Right lobe of liver (tissue), 6 donors: ENCODE results near the gene ITGAE. TPM values are rescaled to one million over a fixed set of nuclear protein-coding genes. Genes with fewer than 3 reads are reported as not detected.

Experiments used
- ATAC-seq, 4 donors: fragments of 200-7000 bp; cut with Tn5 transposase; one replicate each; pipeline ENCODE4 v1.9.1; 2020; ENCODE audit warnings: mild to moderate bottlenecking in 4 of 4, moderate library complexity in 4 of 4
- DNase-seq, 3 donors: peaks; one replicate each; pipeline ENCODE4 v3.0.0-alpha.2; 2020
- H3K27ac ChIP-seq, 3 donors: fragments of 200-600 bp; one replicate each; pipeline ENCODE4 v1.8.0; 2022
- H3K27me3 ChIP-seq, 2 donors: fragments of 200-600 bp; one replicate each; pipeline ENCODE4 v1.8.0; 2022
- H3K36me3 ChIP-seq, 4 donors: fragments of 200-600 bp; sonication (generic) in 1 of 4; one replicate each; pipeline versions ENCODE4 v1.5.1 to v1.8.0; 2017 to 2022; ENCODE audit warnings: control low read depth in 1 of 4
- H3K4me1 ChIP-seq, 4 donors: fragments of 200-600 bp; sonication (generic) in 1 of 4; one replicate each; pipeline versions ENCODE4 v1.5.1 to v1.8.0; 2017 to 2022; ENCODE audit warnings: control low read depth in 1 of 4
- H3K4me3 ChIP-seq, 3 donors: fragments of 200-600 bp; one replicate each; pipeline ENCODE4 v1.8.0; 2022
- H3K9me3 ChIP-seq, 4 donors: fragments of 200-600 bp; sonication (generic) in 1 of 4; one replicate each; pipeline versions ENCODE4 v1.5.1 to v1.8.0; 2017 to 2022; ENCODE audit warnings: control low read depth in 1 of 4
- POLR2A ChIP-seq: fragments of 450-650 bp; IDR thresholded peaks from one replicate; pipeline ENCODE4 v1.6.1; 2017; ENCODE audit warnings: antibody characterized with exemption, mild to moderate bottlenecking
- WGBS: methylation state at CpG from one replicate; pipeline ENCODE4 v1.1.6; 2018; ENCODE audit warnings: low coverage, low lambda C conversion rate; ENCODE audit not compliant: insufficient coverage; ENCODE audit errors: missing lambda C conversion rate; 5-methylcytosine and 5-hydroxymethylcytosine counted together
- intact Hi-C, 2 donors: fragments of 100-400 bp; cut with DNase I; formaldehyde crosslinking; loops; one replicate each; pipeline versions ENCODE4 v1.11.2 to v1.14.1; 2022
- total RNA-seq, 6 experiments: library from RNA; depleted of rRNA in 2 of 6; stranded (reverse); fragments of >200 nt in 2 of 6; fragmentation: NEBNext Ultra II Directional in 3 of 6; extraction: Animal tissue kit (Norgen Biotek cat#: 25700) in 3 of 6; gene quantifications; one replicate each; pipeline versions ENCODE4 v1.1.0 to v1.2.4, GENCODE V29; 2016 to 2023
- TF ChIP-seq, protein P1 (sequence below), 4 donors: fragments of 200-600 bp in 3 of 4; fragments of 450-650 bp in 1 of 4; IDR thresholded peaks; one replicate each; pipeline versions ENCODE4 v1.5.1 to v1.8.0; 2016 to 2022; ENCODE audit warnings: antibody characterized with exemption in 4 of 4, mild to moderate bottlenecking in 2 of 4
- donor health status: DM: no; HTN: yes; CAD: no.
- donor health status: DM: no; HTN: no; CAD: no.
- donor health status: DM: no; HTN: no; CAD: no.
- donor health status: DM: no; HTN: yes; CAD: no.
- donor health status: DM: no; HTN: yes; CAD: no.

The ITGAE gene
- total RNA-seq, 6 experiments from 2014 or later = 5.4 to 7.7 (median 5.8) TPM

DNA sequence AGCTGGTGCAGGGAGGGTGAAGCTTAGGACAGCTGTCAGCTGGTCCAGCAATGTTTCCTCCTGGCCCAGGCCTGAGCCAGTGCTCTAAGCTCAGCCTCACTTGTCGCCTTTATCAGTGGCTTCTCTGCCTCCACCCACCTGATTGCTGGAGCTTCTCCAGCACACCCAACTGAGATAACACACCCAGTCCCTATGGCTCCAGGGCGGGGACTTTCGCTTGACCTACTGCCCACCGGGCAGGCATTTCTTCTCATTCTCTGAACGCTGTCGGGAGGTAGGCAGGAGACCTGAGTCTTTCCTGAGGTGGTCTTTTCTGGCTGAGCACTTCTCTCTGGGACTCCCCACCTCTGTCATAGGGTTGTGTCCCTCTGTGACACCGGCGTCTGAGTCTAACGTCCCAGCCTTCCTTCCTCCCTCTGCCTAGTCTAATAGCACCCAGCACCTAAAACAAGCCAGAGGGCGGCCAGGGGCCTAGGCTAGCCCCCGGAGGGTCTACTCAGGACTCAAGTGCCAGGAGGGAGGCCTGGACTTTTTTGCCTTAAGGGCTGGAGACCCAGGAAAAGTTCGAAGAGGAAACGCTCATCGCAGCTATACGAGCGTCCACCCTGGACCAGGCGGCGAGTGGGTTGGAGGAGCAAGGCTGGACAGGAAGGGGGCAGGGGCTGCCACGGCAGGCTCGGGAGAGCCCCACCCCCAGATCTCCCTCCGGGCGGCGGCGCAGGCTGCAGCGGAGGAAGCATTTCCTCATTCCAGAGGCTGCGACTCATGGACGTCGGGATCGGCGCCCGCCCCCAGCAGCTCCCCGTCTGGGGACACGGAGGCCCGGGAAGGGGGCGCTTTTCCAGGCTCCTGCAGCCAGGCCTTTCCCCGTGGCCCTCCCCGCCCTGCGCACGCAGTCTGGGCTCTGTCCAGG lies 133.4 kb downstream of the ITGAE start:
- no peaks in the 10 kb centered on the region for H3K9me3 ChIP-seq
- ATAC-seq = peak; percentile 61 to 78 (median 70)
- no peak for TF ChIP-seq POLR2A
- TF ChIP-seq, protein P1, sequence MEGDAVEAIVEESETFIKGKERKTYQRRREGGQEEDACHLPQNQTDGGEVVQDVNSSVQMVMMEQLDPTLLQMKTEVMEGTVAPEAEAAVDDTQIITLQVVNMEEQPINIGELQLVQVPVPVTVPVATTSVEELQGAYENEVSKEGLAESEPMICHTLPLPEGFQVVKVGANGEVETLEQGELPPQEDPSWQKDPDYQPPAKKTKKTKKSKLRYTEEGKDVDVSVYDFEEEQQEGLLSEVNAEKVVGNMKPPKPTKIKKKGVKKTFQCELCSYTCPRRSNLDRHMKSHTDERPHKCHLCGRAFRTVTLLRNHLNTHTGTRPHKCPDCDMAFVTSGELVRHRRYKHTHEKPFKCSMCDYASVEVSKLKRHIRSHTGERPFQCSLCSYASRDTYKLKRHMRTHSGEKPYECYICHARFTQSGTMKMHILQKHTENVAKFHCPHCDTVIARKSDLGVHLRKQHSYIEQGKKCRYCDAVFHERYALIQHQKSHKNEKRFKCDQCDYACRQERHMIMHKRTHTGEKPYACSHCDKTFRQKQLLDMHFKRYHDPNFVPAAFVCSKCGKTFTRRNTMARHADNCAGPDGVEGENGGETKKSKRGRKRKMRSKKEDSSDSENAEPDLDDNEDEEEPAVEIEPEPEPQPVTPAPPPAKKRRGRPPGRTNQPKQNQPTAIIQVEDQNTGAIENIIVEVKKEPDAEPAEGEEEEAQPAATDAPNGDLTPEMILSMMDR (IDR thresholded peaks at IDR 0.05) = no peak
- intact Hi-C loops = no loop called here
- no peaks in the 10 kb centered on the region for H3K36me3 ChIP-seq
- peak overlapping the region; percentile 91 to 97 (median 92) for H3K4me3 ChIP-seq
- peak; percentile 84 to 90 (median 85) for DNase-seq
- 7% methylated on average over 11 of the region's 39 CpGs for WGBS
- H3K4me1 ChIP-seq = peaks cover 0 to 17% (median 1%) of the 10 kb centered on the region in 4 donors
- H3K27ac ChIP-seq = peak overlapping the region; percentile 80 to 92 (median 81)
- H3K27me3 ChIP-seq = no peaks in the 10 kb centered on the region

DNA sequence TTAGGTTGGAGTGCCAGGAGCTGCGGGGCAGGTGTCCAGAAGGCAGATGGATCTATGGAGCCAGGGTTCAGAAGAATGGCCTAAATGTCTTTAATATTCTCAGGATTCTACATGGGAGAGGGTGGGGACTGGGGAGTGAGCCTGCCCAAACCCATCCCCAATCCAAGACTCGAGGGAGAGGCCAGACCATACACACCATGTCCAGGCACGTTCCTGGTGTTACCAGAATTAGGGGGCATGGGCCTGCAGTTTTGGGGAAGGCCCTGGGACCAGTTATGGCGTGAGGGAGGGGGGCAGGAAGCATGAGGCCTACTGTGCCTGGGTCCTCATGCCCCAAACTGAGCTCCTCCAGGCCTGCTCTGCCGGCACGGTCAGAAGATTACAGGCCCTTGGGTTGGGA lies 134.5 kb downstream of the ITGAE start:
- no peak overlapping the region for H3K27ac ChIP-seq

DNA sequence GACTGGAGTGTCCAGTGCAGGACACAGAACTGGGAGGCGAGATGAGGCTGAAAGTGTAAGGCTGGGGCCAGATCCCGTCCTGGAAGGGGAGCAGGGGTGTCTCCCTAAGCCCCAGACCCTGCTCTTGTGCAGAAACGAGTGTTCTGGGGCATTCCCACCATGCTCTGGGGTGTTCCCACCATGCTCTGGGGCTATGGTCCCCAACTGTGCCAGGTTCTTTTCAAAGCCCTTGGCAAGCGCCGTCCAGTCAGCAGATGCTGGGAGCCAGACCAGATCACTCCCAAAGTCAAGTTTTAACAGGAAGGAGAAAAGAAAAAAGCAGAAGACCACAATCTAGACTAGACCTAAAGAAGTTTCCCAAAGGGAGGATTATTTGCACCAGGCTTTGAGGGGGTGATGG lies 135.2 kb downstream of the ITGAE start:
- 60% methylated on average over 1 of the region's 5 CpGs for WGBS
- no peak overlapping the region for H3K4me3 ChIP-seq
- H3K9me3 ChIP-seq = no peaks in the 10 kb centered on the region
- H3K4me1 ChIP-seq = peaks cover 0 to 30% (median 6%) of the 10 kb centered on the region in 4 donors
- H3K27me3 ChIP-seq = no peaks in the 10 kb centered on the region
- intact Hi-C loops = no loop called here
- H3K27ac ChIP-seq = no peak overlapping the region
- TF ChIP-seq, protein P1 (IDR thresholded peaks at IDR 0.05) = no peak
- TF ChIP-seq POLR2A = no peak
- peak in 1 of 3 donors; percentile 17 for DNase-seq
- no peaks in the 10 kb centered on the region for H3K36me3 ChIP-seq
- ATAC-seq = no peak

More for the DNA sequence above, 134.5 kb downstream of the ITGAE start:
- TF ChIP-seq, protein P1 (IDR thresholded peaks at IDR 0.05) = no peak
- TF ChIP-seq POLR2A = no peak
- H3K4me3 ChIP-seq = no peak overlapping the region
- ATAC-seq (no peak), DNase-seq (peak in 1 of 3 donors; percentile 22)
- WGBS = 90% methylated on average over 1 of the region's 6 CpGs
- H3K27me3 ChIP-seq = no peaks in the 10 kb centered on the region
- H3K9me3 ChIP-seq = no peaks in the 10 kb centered on the region
- intact Hi-C loops = no loop called here
- peaks cover 0 to 24% (median 4%) of the 10 kb centered on the region in 4 donors for H3K4me1 ChIP-seq
- H3K36me3 ChIP-seq = no peaks in the 10 kb centered on the region

Other genes starting within 250 kb of the ITGAE start
- 1 to 10 TPM in 1 of 6 experiments, under 1 TPM in 4, not detected in 1; 0.12 to 2.1 (median 0.37) TPM for gene TRPV3, start 243.4 kb downstream of the ITGAE start, total RNA-seq
- 10 to 100 TPM in 1 of 6 experiments, 1 to 10 TPM in 5; 3.1 to 12.0 (median 6.4) TPM for gene TRPV1, start 191.8 kb downstream of the ITGAE start, total RNA-seq
- gene SHPK, start 164.9 kb downstream of the ITGAE start, total RNA-seq = 10 to 100 TPM; 13.5 to 26.1 (median 22.8) TPM
- 10 to 100 TPM in 2 of 6 experiments, 1 to 10 TPM in 4; 6.7 to 30.3 (median 9.4) TPM for gene CTNS, start 164.4 kb downstream of the ITGAE start, total RNA-seq
- gene TAX1BP3, start 132.6 kb downstream of the ITGAE start, total RNA-seq = 10 to 100 TPM in 4 of 6 experiments, 1 to 10 TPM in 2; 8.1 to 60.9 (median 34.7) TPM
- 10 to 100 TPM; 19.7 to 27.7 (median 24.4) TPM for gene EMC6, start 132.4 kb downstream of the ITGAE start, total RNA-seq
- gene P2RX5, start 105.0 kb downstream of the ITGAE start, total RNA-seq = 1 to 10 TPM in 1 of 6 experiments, under 1 TPM in 5; 0.13 to 1.1 (median 0.40) TPM
- gene HASPIN, start 77.3 kb downstream of the ITGAE start, total RNA-seq = 1 to 10 TPM in 1 of 6 experiments, under 1 TPM in 4, not detected in 1; 0.07 to 1.1 (median 0.27) TPM
- gene NCBP3, start 45.1 kb upstream of the ITGAE start, total RNA-seq = 10 to 100 TPM in 4 of 6 experiments, 1 to 10 TPM in 2; 8.6 to 15.1 (median 10.5) TPM
- gene CAMKK1, start 91.9 kb upstream of the ITGAE start, total RNA-seq = 1 to 10 TPM in 2 of 6 experiments, under 1 TPM in 4; 0.35 to 1.1 (median 0.47) TPM
- under 1 TPM in 5 of 6 experiments, not detected in 1; 0.50 to 0.78 (median 0.58) TPM for gene P2RX1, start 115.3 kb upstream of the ITGAE start, total RNA-seq
- 1 to 10 TPM; 1.5 to 4.3 (median 2.3) TPM for gene ATP2A3, start 163.2 kb upstream of the ITGAE start, total RNA-seq